HepG2 (cell line): Measurements from ENCODE around the gene TLX1. TPM values are rescaled to one million over a fixed set of nuclear protein-coding genes. Genes with fewer than 3 reads are reported as not detected.

ENCODE experiments used
- CHD4 ChIP-seq: fragments of 200-600 bp; sonication (generic); IDR thresholded peaks from 2 replicates; pipeline ENCODE4 v1.7.0; 2017; ENCODE audit warnings: mild to moderate bottlenecking, low read length, borderline replicate concordance
- FOXP1 ChIP-seq, 2 experiments: fragments of 450-650 bp in 1 of 2; IDR thresholded peaks; 2 replicates each; pipeline ENCODE4 v1.6.1; 2017 to 2018; ENCODE audit warnings: antibody characterized with exemption in 1 of 2
- HDAC6 ChIP-seq: fragments of 200-600 bp; sonication (generic); IDR thresholded peaks from 2 replicates; pipeline ENCODE4 v1.7.0; 2017; ENCODE audit warnings: mild to moderate bottlenecking, antibody characterized with exemption, low read length, low read depth
- NR1H2 ChIP-seq: sonication (generic); formaldehyde crosslinking; IDR thresholded peaks from 2 replicates; pipeline ENCODE4 v1.8.1; 2022; ENCODE audit warnings: low read depth, missing genetic modification reagents, borderline replicate concordance
- PHF21A ChIP-seq: sonication (generic); formaldehyde crosslinking; IDR thresholded peaks from 2 replicates; pipeline ENCODE4 v1.5.0; 2020; ENCODE audit warnings: mild to moderate bottlenecking, missing genetic modification reagents
- SALL1 ChIP-seq: sonication (generic); formaldehyde crosslinking; IDR thresholded peaks from 2 replicates; pipeline ENCODE4 v1.8.0; 2022; ENCODE audit warnings: mild to moderate bottlenecking, missing genetic modification reagents
- SNRNP70 ChIP-seq: fragments of 200-400 bp; formaldehyde crosslinking; IDR thresholded peaks from 2 replicates; pipeline ENCODE4 v1.6.1; 2017; ENCODE audit warnings: mild to moderate bottlenecking, low read depth, low read length, moderate library complexity
- SRY ChIP-seq: sonication (generic); formaldehyde crosslinking; IDR thresholded peaks from 2 replicates; pipeline ENCODE4 v1.8.0; 2022; ENCODE audit warnings: mild to moderate bottlenecking, missing genetic modification reagents
- THAP11 ChIP-seq: IDR thresholded peaks from 2 replicates; pipeline ENCODE4 v1.6.1; 2016; ENCODE audit warnings: missing biosample characterization, missing genetic modification reagents
- ZFP36 ChIP-seq: fragments of 150-350 bp; IDR thresholded peaks from 2 replicates; pipeline ENCODE4 v1.6.1; 2018; ENCODE audit warnings: borderline replicate concordance, low read length, low read depth; ENCODE audit not compliant: partially characterized antibody
- ZNF180 ChIP-seq: sonication (generic); formaldehyde crosslinking; IDR thresholded peaks from 2 replicates; pipeline ENCODE4 v1.4.0; 2020; ENCODE audit warnings: low read depth, missing genetic modification reagents, borderline replicate concordance
- ZNF256 ChIP-seq: sonication (generic); formaldehyde crosslinking; conservative IDR thresholded peaks from 2 replicates; pipeline ENCODE4 v1.4.0; 2020; ENCODE audit warnings: missing genetic modification reagents
- ZNF670 ChIP-seq: sonication (generic); formaldehyde crosslinking; IDR thresholded peaks from 2 replicates; pipeline ENCODE4 v1.8.0; 2022; ENCODE audit warnings: mild to moderate bottlenecking, missing genetic modification reagents, borderline replicate concordance
- polyA plus RNA-seq, 8 experiments: library from polyadenylated mRNA; depleted of rRNA in 3 of 8; stranded (reverse) in 7 of 8; unstranded in 1 of 8; fragments of >200 nt; fragmentation: Illumina TruSeq in 4 of 8; extraction: Trizol in 4 of 8; gene quantifications; 2 replicates each; pipeline versions ENCODE4 v1.2.1 to v1.2.3, GENCODE V29; 2011 to 2016; ENCODE audit warnings: low read depth in 4 of 8, missing spikeins in 1 of 8, mixed read lengths in 1 of 8; ENCODE audit not compliant: insufficient read depth in 1 of 8
- total RNA-seq, 5 experiments: library from RNA; depleted of rRNA; stranded (reverse); fragments of >200 nt; fragmentation: Illumina TruSeq; extraction: Trizol; gene quantifications; 2 replicates each; pipeline ENCODE4 v1.2.3, GENCODE V29; 2016; ENCODE audit warnings: low read depth in 1 of 5
- TF ChIP-seq, protein P1 (sequence below): sonication (generic); formaldehyde crosslinking; IDR thresholded peaks from 2 replicates; pipeline ENCODE4 v1.4.0; 2020; ENCODE audit warnings: missing genetic modification reagents, borderline replicate concordance
- TF ChIP-seq, protein P2 (sequence below): sonication (generic); formaldehyde crosslinking; IDR thresholded peaks from 2 replicates; pipeline ENCODE4 v1.5.0; 2020; ENCODE audit warnings: missing genetic modification reagents
- TF ChIP-seq, protein P3 (sequence below), 2 experiments: fragments of 450-650 bp in 1 of 2; sonication (generic) in 1 of 2; formaldehyde crosslinking; IDR thresholded peaks; 2 replicates each; pipeline versions ENCODE4 v1.5.0 to v1.8.0; 2020 to 2022; ENCODE audit warnings: mild to moderate bottlenecking in 1 of 2, missing genetic modification reagents in 1 of 2
- TF ChIP-seq, protein P4 (sequence below): sonication (generic); formaldehyde crosslinking; IDR thresholded peaks from 2 replicates; pipeline ENCODE4 v1.5.1; 2020; ENCODE audit warnings: missing genetic modification reagents, mild to moderate bottlenecking, borderline replicate concordance
- TF ChIP-seq, protein P5 (sequence below): sonication (generic); formaldehyde crosslinking; IDR thresholded peaks from 2 replicates; pipeline ENCODE4 v1.4.0; 2020; ENCODE audit warnings: missing genetic modification reagents

Gene TLX1
- total and polyA plus RNA-seq, 2 of the 13 experiments (the other 11 are each of a cell fraction or from before 2014, with no cell fraction given), result 0.07 to 0.26 TPM

DNA sequence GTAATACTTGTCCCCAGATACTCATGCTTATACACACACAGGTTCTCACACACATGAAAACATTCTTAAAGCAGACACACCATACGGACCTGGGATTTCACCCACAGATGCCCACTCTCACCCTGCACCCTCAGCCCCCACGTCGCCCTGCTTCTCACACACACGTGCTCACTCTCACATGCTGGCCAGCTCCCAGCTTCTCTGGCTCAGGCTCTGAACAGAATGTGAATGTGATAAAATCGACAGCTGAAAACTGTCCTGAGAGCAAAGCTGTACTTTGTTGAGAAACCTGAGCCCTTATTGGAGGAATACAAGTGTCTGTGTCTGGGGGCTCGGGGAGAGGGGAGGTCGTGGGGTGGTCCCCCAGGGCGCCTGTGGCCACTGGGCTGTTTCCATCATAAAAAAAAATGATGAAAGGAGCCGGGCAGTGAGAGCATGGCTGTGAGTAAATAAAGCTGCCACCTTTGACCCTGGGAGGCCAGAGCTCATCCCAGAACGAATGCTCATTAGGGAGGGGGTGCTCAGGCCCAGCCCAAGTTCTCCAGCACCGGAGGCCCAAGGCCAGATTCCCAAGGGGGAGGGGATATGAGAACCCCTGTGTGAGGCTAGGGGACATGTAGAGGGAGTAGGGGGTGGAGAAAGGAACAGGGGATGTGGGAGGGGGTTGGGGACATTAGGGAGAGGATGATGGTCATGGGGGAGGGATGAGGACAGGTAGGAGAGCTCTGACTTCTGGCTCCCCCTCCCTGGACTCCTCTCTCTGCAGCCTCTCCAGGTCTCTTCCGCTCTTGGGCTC, 18.1 kb upstream of the TLX1 start (continued):
- TF ChIP-seq, protein P1, sequence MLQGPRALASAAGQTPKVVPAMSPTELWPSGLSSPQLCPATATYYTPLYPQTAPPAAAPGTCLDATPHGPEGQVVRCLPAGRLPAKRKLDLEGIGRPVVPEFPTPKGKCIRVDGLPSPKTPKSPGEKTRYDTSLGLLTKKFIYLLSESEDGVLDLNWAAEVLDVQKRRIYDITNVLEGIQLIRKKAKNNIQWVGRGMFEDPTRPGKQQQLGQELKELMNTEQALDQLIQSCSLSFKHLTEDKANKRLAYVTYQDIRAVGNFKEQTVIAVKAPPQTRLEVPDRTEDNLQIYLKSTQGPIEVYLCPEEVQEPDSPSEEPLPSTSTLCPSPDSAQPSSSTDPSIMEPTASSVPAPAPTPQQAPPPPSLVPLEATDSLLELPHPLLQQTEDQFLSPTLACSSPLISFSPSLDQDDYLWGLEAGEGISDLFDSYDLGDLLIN (CRISPR knock-in tag), result no peak
- TF ChIP-seq CHD4 (peak; percentile 88; the same call in 1 of the 2 replicates), ZNF180 (CRISPR knock-in tag) (no peak), FOXP1 (IDR thresholded peaks at IDR 0.05) (no peak), FOXP1 (CRISPR knock-in tag; IDR thresholded peaks at IDR 0.05) (peak; percentile 73), PHF21A (peak; percentile 70; the same call in 1 of the 2 replicates), NR1H2 (no peak), ZNF256 (CRISPR knock-in tag) (no peak), SALL1 (CRISPR knock-in tag) (peak; percentile 72; the same call in 1 of the 2 replicates), SNRNP70 (no peak), ZNF670 (CRISPR knock-in tag) (no peak), SRY (CRISPR knock-in tag) (no peak), ZFP36 (no peak), HDAC6 (no peak), THAP11 (CRISPR knock-in tag) (peak; percentile 36; the same call in 1 of the 2 replicates)
- TF ChIP-seq, protein P2, sequence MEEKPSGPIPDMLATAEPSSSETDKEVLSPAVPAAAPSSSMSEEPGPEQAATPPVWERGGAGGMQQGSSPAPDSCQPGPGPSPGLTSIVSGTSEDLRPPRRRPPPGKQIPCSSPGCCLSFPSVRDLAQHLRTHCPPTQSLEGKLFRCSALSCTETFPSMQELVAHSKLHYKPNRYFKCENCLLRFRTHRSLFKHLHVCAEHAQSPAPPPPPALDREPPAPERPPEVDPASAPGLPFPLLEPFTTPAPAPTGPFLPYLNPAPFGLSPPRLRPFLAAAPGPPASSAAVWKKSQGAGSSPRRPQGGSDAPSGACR (CRISPR knock-in tag), result no peak
- TF ChIP-seq, protein P3, sequence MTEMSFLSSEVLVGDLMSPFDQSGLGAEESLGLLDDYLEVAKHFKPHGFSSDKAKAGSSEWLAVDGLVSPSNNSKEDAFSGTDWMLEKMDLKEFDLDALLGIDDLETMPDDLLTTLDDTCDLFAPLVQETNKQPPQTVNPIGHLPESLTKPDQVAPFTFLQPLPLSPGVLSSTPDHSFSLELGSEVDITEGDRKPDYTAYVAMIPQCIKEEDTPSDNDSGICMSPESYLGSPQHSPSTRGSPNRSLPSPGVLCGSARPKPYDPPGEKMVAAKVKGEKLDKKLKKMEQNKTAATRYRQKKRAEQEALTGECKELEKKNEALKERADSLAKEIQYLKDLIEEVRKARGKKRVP (CRISPR knock-in tag; IDR thresholded peaks at IDR 0.05), result peak in 1 of 2 experiments; percentile 85; a peak in 2 of 4 replicates
- TF ChIP-seq, protein P4, sequence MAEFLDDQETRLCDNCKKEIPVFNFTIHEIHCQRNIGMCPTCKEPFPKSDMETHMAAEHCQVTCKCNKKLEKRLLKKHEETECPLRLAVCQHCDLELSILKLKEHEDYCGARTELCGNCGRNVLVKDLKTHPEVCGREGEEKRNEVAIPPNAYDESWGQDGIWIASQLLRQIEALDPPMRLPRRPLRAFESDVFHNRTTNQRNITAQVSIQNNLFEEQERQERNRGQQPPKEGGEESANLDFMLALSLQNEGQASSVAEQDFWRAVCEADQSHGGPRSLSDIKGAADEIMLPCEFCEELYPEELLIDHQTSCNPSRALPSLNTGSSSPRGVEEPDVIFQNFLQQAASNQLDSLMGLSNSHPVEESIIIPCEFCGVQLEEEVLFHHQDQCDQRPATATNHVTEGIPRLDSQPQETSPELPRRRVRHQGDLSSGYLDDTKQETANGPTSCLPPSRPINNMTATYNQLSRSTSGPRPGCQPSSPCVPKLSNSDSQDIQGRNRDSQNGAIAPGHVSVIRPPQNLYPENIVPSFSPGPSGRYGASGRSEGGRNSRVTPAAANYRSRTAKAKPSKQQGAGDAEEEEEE (CRISPR knock-in tag), result no peak
- TF ChIP-seq, protein P5, sequence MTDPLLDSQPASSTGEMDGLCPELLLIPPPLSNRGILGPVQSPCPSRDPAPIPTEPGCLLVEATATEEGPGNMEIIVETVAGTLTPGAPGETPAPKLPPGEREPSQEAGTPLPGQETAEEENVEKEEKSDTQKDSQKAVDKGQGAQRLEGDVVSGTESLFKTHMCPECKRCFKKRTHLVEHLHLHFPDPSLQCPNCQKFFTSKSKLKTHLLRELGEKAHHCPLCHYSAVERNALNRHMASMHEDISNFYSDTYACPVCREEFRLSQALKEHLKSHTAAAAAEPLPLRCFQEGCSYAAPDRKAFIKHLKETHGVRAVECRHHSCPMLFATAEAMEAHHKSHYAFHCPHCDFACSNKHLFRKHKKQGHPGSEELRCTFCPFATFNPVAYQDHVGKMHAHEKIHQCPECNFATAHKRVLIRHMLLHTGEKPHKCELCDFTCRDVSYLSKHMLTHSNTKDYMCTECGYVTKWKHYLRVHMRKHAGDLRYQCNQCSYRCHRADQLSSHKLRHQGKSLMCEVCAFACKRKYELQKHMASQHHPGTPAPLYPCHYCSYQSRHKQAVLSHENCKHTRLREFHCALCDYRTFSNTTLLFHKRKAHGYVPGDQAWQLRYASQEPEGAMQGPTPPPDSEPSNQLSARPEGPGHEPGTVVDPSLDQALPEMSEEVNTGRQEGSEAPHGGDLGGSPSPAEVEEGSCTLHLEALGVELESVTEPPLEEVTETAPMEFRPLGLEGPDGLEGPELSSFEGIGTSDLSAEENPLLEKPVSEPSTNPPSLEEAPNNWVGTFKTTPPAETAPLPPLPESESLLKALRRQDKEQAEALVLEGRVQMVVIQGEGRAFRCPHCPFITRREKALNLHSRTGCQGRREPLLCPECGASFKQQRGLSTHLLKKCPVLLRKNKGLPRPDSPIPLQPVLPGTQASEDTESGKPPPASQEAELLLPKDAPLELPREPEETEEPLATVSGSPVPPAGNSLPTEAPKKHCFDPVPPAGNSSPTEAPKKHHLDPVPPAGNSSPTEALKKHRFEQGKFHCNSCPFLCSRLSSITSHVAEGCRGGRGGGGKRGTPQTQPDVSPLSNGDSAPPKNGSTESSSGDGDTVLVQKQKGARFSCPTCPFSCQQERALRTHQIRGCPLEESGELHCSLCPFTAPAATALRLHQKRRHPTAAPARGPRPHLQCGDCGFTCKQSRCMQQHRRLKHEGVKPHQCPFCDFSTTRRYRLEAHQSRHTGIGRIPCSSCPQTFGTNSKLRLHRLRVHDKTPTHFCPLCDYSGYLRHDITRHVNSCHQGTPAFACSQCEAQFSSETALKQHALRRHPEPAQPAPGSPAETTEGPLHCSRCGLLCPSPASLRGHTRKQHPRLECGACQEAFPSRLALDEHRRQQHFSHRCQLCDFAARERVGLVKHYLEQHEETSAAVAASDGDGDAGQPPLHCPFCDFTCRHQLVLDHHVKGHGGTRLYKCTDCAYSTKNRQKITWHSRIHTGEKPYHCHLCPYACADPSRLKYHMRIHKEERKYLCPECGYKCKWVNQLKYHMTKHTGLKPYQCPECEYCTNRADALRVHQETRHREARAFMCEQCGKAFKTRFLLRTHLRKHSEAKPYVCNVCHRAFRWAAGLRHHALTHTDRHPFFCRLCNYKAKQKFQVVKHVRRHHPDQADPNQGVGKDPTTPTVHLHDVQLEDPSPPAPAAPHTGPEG (CRISPR knock-in tag), result no peak
